Measurements from ENCODE around the gene SND1.
"Not testable (repeated sequence)": the region's sequence is repeated elsewhere in the genome, so short reads cannot be mapped to it uniquely, and the experiment has no call there.

SND1 gene

GRCh38 chr7:128108641-128109423 is 456.8 kb downstream of the SND1 start:
- FAIRE-seq: no peak

- not testable (repeated sequence) for FAIRE-seq
Measured at GRCh38 chr7:128109424-128109969, 457.5 kb downstream of the SND1 start.

- no peak for FAIRE-seq
Measured at GRCh38 chr7:128110641-128111364, 458.8 kb downstream of the SND1 start.

DNA sequence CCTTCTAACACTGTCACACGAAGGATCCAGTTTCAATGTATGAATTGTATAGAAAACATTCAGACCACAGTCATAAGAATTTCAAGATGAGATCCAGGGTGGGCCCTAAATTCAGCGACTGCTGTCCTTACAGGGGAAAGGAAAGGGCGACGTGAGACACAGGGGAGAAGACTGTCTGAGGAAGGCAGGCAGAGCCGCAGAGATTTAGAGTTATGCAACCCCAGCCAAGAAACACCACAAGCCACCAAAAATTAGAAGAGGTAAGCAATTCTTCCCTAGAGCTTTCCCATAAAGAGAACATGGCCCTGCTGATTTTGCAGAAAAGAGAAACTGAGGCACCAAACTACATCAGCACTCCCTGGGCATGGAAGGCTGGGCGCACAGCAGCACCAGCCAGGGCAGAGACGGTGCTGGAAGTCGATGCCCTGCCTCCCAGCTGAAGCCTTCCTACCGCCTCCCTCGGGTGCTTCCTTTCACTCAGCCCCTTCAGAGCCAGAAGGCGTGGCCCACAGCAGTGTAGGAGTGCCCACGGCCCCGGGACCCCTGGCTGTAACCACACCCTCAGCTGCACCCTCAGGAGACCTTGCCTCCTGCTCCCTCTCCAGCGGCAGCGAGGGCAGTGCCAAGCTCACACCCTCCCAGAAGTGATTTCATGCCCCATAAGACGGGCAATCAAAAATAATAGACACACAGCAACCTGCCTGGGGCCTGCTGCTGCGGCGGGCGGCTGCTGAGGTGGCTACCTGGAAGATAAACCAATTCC is 460.2 kb downstream of the SND1 start:
- FAIRE-seq: no peak

DNA sequence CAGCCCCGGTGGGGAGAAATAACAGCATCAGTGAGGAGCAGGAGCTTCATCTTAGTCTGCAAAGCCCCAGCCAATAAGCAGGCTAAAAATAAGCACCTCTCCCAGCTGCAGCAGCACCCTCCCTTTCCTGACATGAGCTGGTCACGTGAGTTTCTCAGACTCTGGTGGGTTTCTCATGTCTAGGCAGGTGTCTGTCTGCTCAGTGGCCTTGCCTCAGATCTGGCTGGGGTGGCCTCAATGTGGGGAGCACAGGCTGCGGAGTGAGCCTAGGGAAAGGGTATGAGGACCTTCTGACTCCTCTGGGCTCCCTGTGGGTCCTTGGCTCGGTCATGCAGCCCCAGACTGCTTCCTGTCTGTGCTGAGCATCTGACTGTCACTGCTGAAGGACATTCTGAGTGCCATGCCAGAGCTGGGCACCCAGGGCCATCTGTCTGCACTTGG is 460.8 kb downstream of the SND1 start:
- no peak for FAIRE-seq

- no peak for FAIRE-seq
Measured at GRCh38 chr7:128113839-128114238, 461.8 kb downstream of the SND1 start.

DNA sequence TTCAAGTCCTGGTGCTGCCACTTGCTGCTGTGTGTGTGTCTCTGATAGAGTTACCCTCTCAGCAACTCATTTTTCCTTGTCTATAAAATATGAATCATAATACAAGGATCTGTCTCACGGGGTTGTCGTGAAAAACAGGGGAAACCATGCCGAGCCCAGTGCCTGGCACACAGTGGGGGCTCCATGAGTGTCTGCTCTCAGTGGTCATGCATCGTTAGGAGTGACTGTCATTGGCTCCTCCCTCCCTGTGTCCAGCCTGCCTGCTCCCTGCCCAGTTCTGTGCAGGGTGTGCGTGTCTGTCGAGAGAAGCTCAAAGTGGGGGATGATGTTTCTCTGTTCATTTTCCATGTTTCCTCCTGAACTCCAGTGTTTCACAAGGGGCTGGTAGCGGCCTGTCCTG is 462.8 kb downstream of the SND1 start:
- FAIRE-seq: no peak

DNA sequence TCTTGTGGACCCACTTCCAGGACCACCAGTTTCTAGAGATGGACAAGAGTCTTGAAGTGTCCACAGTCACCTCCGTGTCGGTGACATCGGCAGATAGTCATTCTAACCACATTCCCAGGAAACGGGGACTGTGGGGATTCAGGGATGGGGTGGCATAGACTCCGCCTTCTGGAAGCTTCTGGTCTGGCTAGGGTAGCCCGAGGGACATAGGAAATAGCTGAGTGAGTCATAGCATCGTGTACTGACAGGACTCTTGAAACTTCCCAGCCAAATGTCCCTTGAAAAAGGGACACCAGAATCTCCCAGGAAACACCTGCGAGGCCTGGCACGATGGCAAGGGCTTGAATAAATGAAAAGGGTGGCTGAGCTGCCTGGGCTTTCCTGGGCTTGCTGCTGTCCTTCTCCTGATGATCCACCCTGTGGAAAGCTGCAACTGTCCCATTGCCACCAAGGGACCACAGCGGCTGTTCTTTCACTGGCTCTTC is 463.4 kb downstream of the SND1 start:
- FAIRE-seq: no peak

DNA sequence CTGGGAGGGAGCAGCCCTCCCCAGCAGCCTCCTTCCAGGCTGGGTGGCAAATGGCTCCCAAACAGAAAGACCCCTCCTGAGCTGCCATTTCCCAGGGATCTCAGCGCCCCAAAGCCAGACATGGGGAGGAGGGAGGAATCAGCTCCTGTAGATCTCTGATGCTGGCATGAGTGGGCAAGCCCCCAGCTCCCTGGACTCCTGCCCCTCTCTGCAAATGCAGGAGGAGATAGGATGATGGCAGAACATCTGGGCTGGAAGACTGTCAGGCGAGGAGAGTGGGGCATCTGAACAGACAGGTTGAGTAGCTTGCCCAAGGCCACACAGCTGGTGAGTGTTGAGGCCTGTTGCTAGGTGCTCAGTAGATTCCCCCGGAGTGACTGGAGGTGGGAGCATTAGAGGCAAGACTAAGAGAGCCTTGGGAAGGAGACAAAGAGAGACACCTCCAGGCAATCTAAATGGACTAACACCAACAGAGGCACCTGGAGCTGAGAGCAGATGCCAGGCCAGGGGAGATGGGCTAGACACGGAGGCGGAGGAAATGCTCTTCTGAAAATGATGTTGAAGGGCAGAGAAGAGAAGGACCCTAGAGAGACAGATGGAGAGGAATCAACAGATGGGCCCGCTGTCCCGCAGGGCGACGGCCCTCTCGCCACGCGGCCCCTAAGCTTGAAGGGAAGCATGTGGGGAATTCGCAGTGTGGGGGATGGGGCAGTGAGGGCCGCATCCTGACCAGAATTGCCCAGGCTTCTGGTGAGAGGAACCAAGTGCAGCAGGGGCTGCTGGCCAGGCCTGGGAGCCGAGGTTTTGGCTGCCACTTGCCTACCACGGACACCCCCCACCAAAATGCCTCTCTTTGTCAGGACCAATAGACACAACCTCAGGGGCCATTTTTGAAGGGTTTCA is 464.1 kb downstream of the SND1 start:
- no peak for FAIRE-seq

DNA sequence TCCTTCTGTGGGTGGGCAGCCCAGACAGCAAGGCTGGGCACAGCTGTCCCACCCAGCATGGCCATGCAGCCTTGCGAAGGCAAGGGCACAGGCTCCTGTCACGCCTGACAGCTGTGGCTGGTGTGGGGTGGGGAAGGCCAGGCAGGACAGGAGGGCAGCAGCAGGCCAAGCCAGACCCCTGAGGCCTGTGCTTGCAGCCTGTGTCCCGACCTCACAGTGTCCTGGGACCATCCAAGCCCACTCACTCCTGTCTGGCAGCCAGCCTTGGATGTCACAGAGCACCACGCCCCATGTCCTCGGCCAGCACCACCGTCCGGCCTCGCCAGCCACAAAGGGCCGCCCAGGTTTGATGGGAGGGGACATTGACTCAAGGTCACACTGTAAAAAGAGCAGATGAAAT is 464.7 kb downstream of the SND1 start:
- no peak for FAIRE-seq

DNA sequence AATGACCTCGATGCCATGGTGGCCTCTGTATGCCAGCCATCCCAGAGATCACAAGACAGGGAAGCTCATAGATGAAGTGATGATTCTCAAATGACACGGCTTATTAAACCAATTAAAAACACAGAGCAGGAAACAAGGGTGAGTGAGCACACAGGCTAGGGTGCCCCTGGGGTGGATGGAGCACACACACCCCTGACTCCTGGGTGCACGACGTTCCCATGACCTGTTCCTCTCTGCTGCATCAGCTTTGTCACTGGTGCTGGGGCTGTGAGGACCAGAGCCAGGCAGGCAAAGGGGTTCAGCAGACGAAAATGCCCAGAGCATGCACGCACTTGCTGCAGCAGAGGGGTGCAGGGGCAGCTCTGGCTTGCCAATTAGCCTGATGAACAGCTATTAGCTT is 465.7 kb downstream of the SND1 start:
- FAIRE-seq: no peak

GRCh38 chr7:128119036-128119435 is 467.0 kb downstream of the SND1 start:
- no peak for FAIRE-seq

GRCh38 chr7:128120116-128120515 is 468.1 kb downstream of the SND1 start:
- no peak for FAIRE-seq

GRCh38 chr7:128120976-128121490 is 469.0 kb downstream of the SND1 start:
- FAIRE-seq: no peak

DNA sequence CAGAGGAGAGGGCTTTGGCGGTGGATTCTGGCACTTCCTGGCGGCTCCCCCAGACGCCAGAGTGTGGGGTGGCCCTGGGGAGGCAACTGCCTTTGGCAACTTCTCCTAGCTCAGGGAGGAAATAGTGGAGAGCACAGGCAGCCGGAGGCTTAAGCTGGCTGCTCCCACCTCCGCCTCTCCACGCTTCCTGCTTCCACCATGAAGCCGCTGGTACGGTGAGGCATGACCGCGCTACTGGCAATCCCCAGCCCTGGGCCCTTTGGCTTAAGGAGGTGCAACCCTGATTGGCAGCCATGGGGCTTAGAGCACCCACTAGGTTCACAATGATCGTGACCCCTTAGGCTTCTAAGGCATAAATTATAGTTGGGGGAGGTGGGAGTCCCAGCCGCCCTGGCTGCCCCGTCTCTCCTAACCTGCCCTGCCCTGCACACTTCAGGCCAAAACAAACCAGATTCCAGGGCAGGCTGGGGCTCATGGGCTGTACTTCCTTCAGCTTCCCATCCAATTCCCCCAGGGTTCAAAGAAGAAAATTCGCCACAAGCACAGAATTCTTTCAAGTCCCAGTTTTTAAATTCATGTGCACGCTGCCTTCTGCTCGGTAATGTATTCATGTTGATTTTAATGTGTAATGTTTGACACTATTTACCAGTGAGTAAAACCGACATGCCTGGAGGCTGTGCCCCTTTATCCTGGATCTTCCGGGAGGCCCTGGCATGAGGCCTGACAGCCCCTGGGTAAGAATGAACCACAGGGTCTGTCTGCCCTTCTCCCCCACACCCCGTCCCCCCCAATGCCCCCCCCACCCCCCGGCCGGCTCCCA is 469.9 kb downstream of the SND1 start:
- FAIRE-seq: no peak

GRCh38 chr7:128122576-128123290 is 470.7 kb downstream of the SND1 start:
- FAIRE-seq: no peak

- FAIRE-seq: no peak
Measured at GRCh38 chr7:128123291-128124037, 471.5 kb downstream of the SND1 start.

DNA sequence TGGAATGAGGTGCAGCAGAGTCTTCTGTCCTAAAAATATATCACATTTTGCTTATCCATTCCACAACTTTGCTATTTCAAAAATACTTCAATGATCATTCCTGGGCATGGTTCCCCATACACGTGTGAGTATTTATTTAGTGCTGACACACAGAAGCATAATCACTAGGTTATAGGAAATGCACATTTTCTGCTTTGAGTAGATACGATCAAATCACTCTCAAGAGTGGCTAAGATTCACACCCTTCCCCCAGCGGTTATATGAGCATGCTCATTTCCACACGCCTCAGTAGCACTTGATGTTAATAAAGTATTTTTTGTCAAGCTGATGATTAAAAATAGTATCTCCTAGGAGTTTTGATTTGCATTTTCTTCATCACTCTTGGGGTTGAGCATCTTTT is 472.8 kb downstream of the SND1 start:
- no peak for FAIRE-seq

GRCh38 chr7:128125816-128126215 is 473.8 kb downstream of the SND1 start:
- FAIRE-seq: no peak
